Upper lobe of left lung (tissue), 4 donors: ENCODE data around the gene FGG.

ENCODE experiments used
- CTCF ChIP-seq, 6 experiments: fragments of 450-650 bp in 4 of 6; fragments of 200-600 bp in 2 of 6; sonication (generic) in 2 of 6; IDR thresholded peaks; one replicate each; pipeline ENCODE4 v1.5.1; 2016 to 2019; ENCODE audit warnings: antibody characterized with exemption in 6 of 6
- EP300 ChIP-seq, 4 donors: sonication (generic); formaldehyde crosslinking; IDR thresholded peaks; one replicate each; pipeline ENCODE4 v1.5.1; 2017; ENCODE audit warnings: antibody characterized with exemption in 4 of 4, control low read depth in 2 of 4
- POLR2A ChIP-seq, 4 donors: fragments of 450-650 bp; IDR thresholded peaks; one replicate each; pipeline ENCODE4 v1.5.1; 2016 to 2017; ENCODE audit warnings: antibody characterized with exemption in 4 of 4, mild to moderate bottlenecking in 2 of 4
- POLR2AphosphoS5 ChIP-seq, 2 donors: sonication (generic); formaldehyde crosslinking; IDR thresholded peaks; one replicate each; pipeline ENCODE4 v1.5.1; 2017; ENCODE audit warnings: antibody characterized with exemption in 2 of 2

GRCh38 chr4:154595807-154596206 lies 16.6 kb downstream of the FGG start:
- TF ChIP-seq CTCF (IDR thresholded peaks at IDR 0.05), result no peak
- TF ChIP-seq POLR2AphosphoS5 (IDR thresholded peaks at IDR 0.05), result no peak
- no peak for TF ChIP-seq POLR2A (IDR thresholded peaks at IDR 0.05)
- no peak for TF ChIP-seq EP300 (IDR thresholded peaks at IDR 0.05)
